Upper lobe of left lung (tissue), 4 donors: ENCODE results near the gene RBBP7.

Source experiments
- POLR2A ChIP-seq, 4 donors: fragments of 450-650 bp; IDR thresholded peaks; one replicate each; pipeline ENCODE4 v1.5.1; 2016 to 2017; ENCODE audit warnings: antibody characterized with exemption in 4 of 4, mild to moderate bottlenecking in 2 of 4
- POLR2AphosphoS5 ChIP-seq, 2 donors: sonication (generic); formaldehyde crosslinking; IDR thresholded peaks; one replicate each; pipeline ENCODE4 v1.5.1; 2017; ENCODE audit warnings: antibody characterized with exemption in 2 of 2
- TF ChIP-seq, protein P1 (sequence below), 6 experiments: fragments of 450-650 bp in 4 of 6; fragments of 200-600 bp in 2 of 6; sonication (generic) in 2 of 6; IDR thresholded peaks; one replicate each; pipeline ENCODE4 v1.5.1; 2016 to 2019; ENCODE audit warnings: antibody characterized with exemption in 6 of 6

DNA sequence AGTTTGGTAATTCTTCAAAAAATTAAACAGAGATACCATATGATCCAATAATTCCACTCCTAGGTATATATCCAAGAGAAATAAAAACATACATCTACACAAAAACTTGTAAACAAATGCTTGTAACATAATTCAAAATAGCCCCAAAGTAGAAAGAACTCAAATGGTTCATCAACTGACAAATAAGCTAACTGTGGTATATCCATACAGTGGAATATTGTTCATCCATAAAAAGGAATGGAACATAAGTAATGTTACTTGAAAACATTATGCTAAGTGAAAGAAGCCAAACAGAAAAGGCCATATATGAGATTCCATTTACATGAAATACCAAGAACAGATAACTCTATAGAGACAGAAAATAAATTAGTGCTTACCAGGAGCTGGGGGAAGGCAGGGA lies 13.4 kb downstream of the RBBP7 start:
- TF ChIP-seq, protein P1, sequence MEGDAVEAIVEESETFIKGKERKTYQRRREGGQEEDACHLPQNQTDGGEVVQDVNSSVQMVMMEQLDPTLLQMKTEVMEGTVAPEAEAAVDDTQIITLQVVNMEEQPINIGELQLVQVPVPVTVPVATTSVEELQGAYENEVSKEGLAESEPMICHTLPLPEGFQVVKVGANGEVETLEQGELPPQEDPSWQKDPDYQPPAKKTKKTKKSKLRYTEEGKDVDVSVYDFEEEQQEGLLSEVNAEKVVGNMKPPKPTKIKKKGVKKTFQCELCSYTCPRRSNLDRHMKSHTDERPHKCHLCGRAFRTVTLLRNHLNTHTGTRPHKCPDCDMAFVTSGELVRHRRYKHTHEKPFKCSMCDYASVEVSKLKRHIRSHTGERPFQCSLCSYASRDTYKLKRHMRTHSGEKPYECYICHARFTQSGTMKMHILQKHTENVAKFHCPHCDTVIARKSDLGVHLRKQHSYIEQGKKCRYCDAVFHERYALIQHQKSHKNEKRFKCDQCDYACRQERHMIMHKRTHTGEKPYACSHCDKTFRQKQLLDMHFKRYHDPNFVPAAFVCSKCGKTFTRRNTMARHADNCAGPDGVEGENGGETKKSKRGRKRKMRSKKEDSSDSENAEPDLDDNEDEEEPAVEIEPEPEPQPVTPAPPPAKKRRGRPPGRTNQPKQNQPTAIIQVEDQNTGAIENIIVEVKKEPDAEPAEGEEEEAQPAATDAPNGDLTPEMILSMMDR (IDR thresholded peaks at IDR 0.05) = no peak
- TF ChIP-seq POLR2AphosphoS5 (IDR thresholded peaks at IDR 0.05) (no peak), POLR2A (IDR thresholded peaks at IDR 0.05) (no peak)
